ENCODE data around the gene ELMOD3.
"Not testable (repeated sequence)": the region's sequence is repeated elsewhere in the genome, so short reads cannot be mapped to it uniquely, and the experiment has no call there.

ELMOD3 gene

GRCh38 chr2:85344356-85344954, 10.1 kb upstream of the ELMOD3 start:
- DNase-seq (ENCODE audit: low spot score in 2 of 2) = no peak
- no peak overlapping the region for H3K4me3 Mint-ChIP-seq
- peaks cover 50% of the 10 kb centered on the region for H3K36me3 Mint-ChIP-seq
- no peak overlapping the region for H3K27ac Mint-ChIP-seq
- no peaks in the 10 kb centered on the region for H3K4me1 Mint-ChIP-seq
- H3K9me3 Mint-ChIP-seq = no peaks in the 10 kb centered on the region
- ATAC-seq = no peak

DNA sequence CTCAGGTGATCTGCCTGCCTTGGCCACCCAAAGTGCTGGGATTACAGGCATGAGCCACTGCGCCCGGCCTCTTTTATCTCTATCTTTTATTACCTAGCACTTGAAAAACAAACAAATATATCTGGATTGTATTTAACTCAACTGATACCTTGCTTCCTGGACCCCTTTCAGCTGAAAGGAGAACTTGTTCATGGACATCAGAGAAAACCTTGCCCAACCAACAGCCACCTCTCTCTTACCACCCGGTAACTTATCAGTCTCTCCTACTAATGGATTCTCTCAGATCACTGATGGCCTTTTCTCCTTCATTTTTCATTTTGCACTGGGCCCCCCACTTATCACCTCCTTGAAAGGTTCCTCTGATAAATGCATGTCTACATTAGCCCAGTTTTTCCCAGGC, 7.0 kb upstream of the ELMOD3 start:
- H3K4me1 Mint-ChIP-seq = peaks cover 8% of the 10 kb centered on the region
- peaks cover 64% of the 10 kb centered on the region for H3K36me3 Mint-ChIP-seq
- DNase-seq (ENCODE audit: low spot score in 2 of 2) (no peak), ATAC-seq (no peak)
- no peak overlapping the region for H3K27ac Mint-ChIP-seq
- H3K9me3 Mint-ChIP-seq = no peaks in the 10 kb centered on the region
- no peak overlapping the region for H3K4me3 Mint-ChIP-seq

- peak overlapping the region; percentile 99 for H3K4me3 Mint-ChIP-seq
- no peak for DNase-seq (ENCODE audit: low spot score in 2 of 2)
Observed at GRCh38 chr2:85353876-85354285, 688 bp upstream of the ELMOD3 start.

GRCh38 chr2:85355073-85355410, 473 bp downstream of the ELMOD3 start:
- H3K4me3 Mint-ChIP-seq = peak overlapping the region; percentile 99
- H3K36me3 Mint-ChIP-seq = peaks cover 67% of the 10 kb centered on the region
- H3K27ac Mint-ChIP-seq = peak overlapping the region; percentile 100
- ATAC-seq = peak; percentile 12
- H3K4me1 Mint-ChIP-seq = peaks cover 54% of the 10 kb centered on the region
- DNase-seq (ENCODE audit: low spot score in 2 of 2) = no peak
- no peaks in the 10 kb centered on the region for H3K9me3 Mint-ChIP-seq

More at GRCh38 chr2:85353876-85354285, 688 bp upstream of the ELMOD3 start:
- Mint-ChIP-seq H3K27ac (peak overlapping the region; percentile 100), H3K9me3 (no peaks in the 10 kb centered on the region), H3K4me1 (peaks cover 48% of the 10 kb centered on the region), H3K36me3 (peaks cover 68% of the 10 kb centered on the region)
- peak; percentile 4 for ATAC-seq

DNA sequence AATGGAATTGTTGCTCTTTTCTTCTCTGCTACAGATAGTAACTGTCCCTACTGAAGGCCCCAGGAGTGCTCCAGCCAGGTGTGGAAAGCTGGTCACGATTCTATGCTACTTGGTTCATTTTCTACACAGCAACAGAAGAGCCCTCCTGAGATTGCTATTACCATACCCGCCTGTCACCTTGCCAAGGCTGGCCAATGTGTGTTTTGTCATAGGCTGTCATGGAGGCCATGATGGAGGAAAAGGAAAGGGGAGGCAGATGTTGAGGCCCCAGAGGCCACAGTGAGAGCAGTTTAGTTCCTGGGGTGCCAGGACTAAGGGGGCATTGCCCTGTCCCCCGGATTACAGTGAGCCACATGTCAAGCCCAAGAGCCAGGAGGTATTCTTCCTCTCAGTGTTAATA, 952 bp downstream of the ELMOD3 start:
- Mint-ChIP-seq H3K36me3 (peaks cover 65% of the 10 kb centered on the region), H3K4me1 (peaks cover 51% of the 10 kb centered on the region), H3K4me3 (peak overlapping the region; percentile 99), H3K27ac (peak overlapping the region; percentile 100), H3K9me3 (no peaks in the 10 kb centered on the region)
- ATAC-seq = no peak
- no peak for DNase-seq (ENCODE audit: low spot score in 2 of 2)

DNA sequence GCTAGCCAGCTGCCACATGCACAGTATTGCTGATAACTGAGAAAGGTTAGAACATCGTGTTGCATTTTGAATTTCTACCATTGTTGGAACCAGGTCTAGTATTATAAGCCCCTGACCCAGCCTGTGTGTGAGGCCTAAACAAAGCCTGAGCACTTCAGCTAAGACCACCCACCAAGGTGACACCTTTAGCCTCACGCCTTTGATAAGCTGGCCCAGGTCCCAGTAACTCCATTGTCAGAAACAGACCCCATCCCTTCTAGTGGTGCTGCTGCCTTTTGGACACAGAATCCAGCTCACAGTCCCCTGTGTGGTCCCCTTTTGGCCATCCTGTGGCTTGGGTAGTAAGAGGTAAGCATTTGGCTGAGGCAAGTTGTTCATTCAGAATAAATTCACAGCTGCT, 1.6 kb downstream of the ELMOD3 start:
- Mint-ChIP-seq H3K36me3 (peaks cover 65% of the 10 kb centered on the region), H3K4me1 (peaks cover 48% of the 10 kb centered on the region), H3K9me3 (no peaks in the 10 kb centered on the region), H3K27ac (no peak overlapping the region), H3K4me3 (no peak overlapping the region)
- no peak for DNase-seq (ENCODE audit: low spot score in 2 of 2)
- no peak for ATAC-seq

DNA sequence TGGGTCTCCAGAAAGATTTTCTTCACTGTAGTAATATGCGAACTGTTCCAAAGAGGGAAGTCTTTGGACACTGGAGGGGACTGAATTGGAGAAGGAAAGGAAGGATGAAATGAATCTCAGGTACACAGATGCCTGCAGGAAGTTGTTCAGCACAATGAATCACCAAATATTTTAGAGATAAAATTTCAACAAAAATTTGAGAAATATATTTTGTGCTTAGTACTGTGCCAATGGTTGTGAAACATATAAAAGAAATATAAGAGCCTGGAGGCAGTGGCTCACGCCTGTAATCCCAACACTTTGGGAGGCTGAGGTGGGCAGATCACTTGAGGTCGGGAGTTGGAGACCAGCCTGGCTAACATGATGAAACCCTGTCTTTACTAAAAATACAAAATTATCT, 3.2 kb downstream of the ELMOD3 start:
- Mint-ChIP-seq H3K4me3 (no peak overlapping the region), H3K27ac (no peak overlapping the region), H3K9me3 (no peaks in the 10 kb centered on the region), H3K36me3 (peaks cover 67% of the 10 kb centered on the region), H3K4me1 (peaks cover 44% of the 10 kb centered on the region)
- no peak for DNase-seq (ENCODE audit: low spot score in 2 of 2)
- ATAC-seq = no peak

DNA sequence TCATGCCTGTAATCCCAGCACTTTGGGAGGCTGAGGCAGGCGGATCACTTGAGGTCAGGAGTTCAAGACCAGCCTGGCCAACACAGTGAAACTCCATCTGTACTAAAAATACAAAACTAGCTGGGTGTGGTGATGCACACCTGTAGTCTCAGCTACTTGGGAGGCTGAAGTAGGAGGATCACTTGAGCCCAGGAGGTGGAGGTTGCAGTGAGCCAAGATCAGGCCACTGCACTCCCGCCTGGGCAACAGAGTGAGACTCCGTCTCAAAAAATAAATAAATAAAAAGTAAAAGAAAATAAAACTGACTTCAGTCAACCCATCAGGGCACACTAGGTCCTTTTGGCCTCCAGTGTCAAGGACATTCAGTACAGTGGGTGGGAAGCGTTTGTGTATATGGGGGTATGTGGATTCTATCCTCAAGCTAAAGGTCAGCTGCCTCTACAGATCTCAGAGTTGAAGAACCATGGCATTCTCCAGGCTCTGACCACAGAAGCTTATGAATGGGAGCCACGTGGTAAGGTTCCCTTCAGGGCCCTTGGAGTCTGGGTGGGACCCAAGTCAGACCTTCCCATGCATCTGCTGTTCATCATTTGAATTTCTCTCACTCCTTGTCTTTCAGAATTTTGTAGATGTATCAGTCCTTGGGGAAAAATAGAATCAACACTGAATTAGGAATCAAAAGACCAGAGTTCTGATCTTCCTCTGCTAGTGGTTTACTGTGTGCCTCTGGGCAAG, 8.3 kb downstream of the ELMOD3 start:
- H3K4me1 Mint-ChIP-seq = peaks cover 11% of the 10 kb centered on the region
- not testable (repeated sequence) for H3K9me3 Mint-ChIP-seq; H3K4me3 Mint-ChIP-seq; ATAC-seq; DNase-seq (ENCODE audit: low spot score in 2 of 2)
- peaks cover 48% of the 10 kb centered on the region for H3K36me3 Mint-ChIP-seq
- peak overlapping the region; percentile 29 for H3K27ac Mint-ChIP-seq

- no peak for ATAC-seq
- no peak for DNase-seq (ENCODE audit: low spot score in 2 of 2)
- Mint-ChIP-seq H3K27ac (no peak overlapping the region), H3K4me1 (no peaks in the 10 kb centered on the region), H3K4me3 (no peak overlapping the region), H3K9me3 (no peaks in the 10 kb centered on the region), H3K36me3 (peaks cover 23% of the 10 kb centered on the region)
Observed at GRCh38 chr2:85367180-85367579, 12.6 kb downstream of the ELMOD3 start.

DNA sequence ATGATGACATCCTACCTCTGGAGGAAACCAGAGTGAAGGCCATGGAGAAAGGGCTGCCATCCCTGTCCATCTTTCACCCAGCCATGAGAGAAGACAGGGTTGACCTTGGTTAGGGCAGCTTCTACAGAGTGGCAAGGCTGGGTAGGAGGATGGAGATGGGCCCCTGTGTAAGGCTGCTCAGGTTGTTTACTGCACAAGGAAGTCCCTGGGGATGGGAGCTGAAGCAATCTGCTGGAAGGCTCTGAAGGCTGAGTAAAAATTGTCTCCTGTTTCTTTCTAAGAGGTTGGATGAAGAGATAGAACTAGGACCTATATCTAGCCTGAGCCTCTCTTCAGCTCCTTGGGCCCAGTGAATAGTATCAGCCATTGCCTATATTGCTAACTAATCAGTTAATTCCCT, 14.4 kb downstream of the ELMOD3 start:
- H3K36me3 Mint-ChIP-seq = peaks cover 25% of the 10 kb centered on the region
- DNase-seq (ENCODE audit: low spot score in 2 of 2) = no peak
- no peak overlapping the region for H3K4me3 Mint-ChIP-seq
- peak overlapping the region; percentile 32 for H3K27ac Mint-ChIP-seq
- H3K9me3 Mint-ChIP-seq = no peaks in the 10 kb centered on the region
- no peaks in the 10 kb centered on the region for H3K4me1 Mint-ChIP-seq
- no peak for ATAC-seq

DNA sequence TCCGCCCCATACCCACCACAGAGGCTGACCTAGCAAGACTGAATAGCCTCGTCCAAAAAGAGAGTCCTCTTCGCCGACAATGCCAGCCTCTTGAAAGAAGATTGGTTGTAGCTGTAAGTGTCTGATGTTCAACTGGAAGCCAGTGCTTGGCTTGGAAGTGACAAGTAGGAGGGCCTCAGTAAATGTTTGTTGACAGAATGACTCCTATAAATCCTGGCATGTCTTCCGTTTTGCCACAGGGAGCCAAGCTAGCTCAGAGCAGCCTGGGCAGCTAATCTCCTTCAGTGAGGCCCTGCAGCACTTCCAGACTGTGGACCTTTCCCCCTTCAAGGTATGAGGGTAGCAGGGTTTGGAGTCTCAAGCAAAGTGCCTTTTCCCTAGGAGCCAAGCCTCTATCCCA, 14.9 kb downstream of the ELMOD3 start:
- no peak overlapping the region for H3K27ac Mint-ChIP-seq
- H3K9me3 Mint-ChIP-seq = no peaks in the 10 kb centered on the region
- peaks cover 26% of the 10 kb centered on the region for H3K36me3 Mint-ChIP-seq
- no peak for ATAC-seq
- H3K4me3 Mint-ChIP-seq = no peak overlapping the region
- no peaks in the 10 kb centered on the region for H3K4me1 Mint-ChIP-seq
- DNase-seq (ENCODE audit: low spot score in 2 of 2) = no peak

DNA sequence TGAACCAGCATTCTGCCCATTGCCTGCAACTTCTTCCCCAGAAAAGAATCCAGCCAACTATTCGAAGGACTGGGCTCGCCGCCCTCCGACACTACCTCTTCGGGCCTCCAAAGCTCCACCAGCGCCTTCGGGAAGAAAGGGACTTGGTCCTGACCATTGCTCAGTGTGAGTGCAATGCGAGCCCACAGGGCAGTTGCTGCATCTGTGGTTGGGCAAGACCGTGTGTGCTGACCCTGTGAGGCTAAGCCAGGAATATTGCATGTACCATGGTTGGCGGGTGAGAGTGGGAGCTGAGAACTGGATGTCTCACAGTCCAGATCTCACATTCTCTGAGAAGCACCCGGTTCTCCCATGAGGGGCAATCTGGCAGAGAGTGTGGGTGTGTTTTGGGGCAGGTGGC, 16.5 kb downstream of the ELMOD3 start:
- H3K27ac Mint-ChIP-seq = no peak overlapping the region
- ATAC-seq (no peak), DNase-seq (ENCODE audit: low spot score in 2 of 2) (no peak)
- no peaks in the 10 kb centered on the region for H3K9me3 Mint-ChIP-seq
- peaks cover 32% of the 10 kb centered on the region for H3K36me3 Mint-ChIP-seq
- no peak overlapping the region for H3K4me3 Mint-ChIP-seq
- no peaks in the 10 kb centered on the region for H3K4me1 Mint-ChIP-seq

DNA sequence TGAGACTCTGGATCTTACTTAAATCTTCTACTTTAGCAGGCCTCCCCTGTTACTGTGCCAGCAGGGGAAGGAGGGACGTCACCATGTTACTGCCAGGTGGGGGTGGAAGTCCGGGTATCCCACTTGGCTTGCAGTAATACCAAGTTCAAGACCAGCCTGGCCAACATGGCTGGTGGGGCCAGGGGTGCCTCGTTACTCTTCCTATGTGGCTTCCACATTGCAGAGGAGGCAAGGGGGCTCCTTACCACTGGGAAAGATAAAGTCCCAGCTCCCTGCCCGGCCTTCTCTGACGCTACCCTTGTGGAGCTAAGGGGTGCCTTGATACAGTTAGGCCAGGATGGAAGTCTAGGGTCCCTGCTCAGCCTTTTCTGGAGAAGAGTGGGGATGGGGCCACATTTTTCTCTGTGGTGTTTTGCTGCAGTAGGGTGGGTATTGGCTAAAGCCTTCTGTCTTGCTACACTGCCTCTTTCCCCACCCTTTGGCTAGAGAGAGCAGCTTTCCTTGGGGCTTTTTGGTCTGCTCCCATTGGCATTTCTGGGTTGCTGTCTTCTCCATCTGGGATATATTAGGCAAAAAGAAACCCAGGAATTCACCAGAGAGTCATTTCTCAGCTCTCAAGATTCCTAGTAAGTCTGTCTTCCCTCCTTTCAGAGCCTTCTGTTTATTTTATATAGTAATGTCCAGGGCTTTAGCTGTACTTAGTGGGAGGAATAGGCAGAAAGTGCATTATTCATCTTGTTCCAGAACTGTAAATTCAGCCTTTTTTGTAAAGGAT, 21.9 kb downstream of the ELMOD3 start:
- peaks cover 49% of the 10 kb centered on the region for H3K36me3 Mint-ChIP-seq
- H3K27ac Mint-ChIP-seq = peak overlapping the region; percentile 13
- no peaks in the 10 kb centered on the region for H3K9me3 Mint-ChIP-seq
- ATAC-seq (no peak), DNase-seq (ENCODE audit: low spot score in 2 of 2) (no peak)
- H3K4me1 Mint-ChIP-seq = no peaks in the 10 kb centered on the region
- H3K4me3 Mint-ChIP-seq = no peak overlapping the region

DNA sequence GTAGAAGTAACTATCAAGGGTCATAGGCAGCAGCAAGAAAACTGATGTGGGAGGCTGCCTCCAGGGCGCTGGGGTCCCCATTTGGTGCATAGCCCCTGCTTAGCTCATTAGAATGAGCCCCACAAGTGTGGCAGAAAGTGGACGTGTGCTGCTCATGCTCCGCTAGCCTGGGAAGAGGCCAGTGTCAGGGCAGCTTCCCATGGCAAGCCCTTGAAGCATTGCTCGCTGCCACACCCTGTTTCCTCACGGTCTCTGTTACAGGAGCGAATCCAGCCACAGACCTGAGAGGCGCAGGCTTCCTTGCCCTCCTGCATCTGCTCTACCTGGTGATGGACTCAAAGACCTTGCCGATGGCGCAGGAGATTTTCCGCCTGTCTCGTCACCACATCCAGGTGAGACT, 22.5 kb downstream of the ELMOD3 start:
- Mint-ChIP-seq H3K4me3 (no peak overlapping the region), H3K36me3 (peaks cover 55% of the 10 kb centered on the region)

DNA sequence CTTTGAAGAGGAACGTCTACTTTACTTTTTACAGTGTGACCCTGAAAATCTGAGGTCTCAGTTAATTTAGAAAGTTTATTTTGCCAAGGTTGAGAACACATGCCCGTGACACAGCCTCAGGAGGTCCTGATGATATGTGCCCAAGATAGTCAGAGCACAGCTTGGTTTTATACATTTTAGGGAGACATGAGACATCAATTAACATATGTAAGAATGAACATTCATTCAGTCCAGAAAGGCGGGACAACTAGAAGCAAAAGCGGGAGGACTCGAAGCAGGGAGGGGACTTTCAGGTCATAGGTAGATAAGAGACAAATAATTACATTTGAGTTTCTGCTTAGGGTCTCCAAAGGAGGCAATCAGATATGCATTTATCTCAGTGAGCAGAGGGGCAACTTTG, 23.7 kb downstream of the ELMOD3 start:
- Mint-ChIP-seq H3K36me3 (peaks cover 63% of the 10 kb centered on the region), H3K4me3 (no peak overlapping the region), H3K4me1 (no peaks in the 10 kb centered on the region), H3K27ac (no peak overlapping the region), H3K9me3 (no peaks in the 10 kb centered on the region)
- DNase-seq (ENCODE audit: low spot score in 2 of 2) (no peak), ATAC-seq (no peak)

More for the DNA sequence above, 22.5 kb downstream of the ELMOD3 start:
- H3K27ac Mint-ChIP-seq = no peak overlapping the region
- ATAC-seq = no peak
- DNase-seq (ENCODE audit: low spot score in 2 of 2) = no peak
- H3K9me3 Mint-ChIP-seq = no peaks in the 10 kb centered on the region
- no peaks in the 10 kb centered on the region for H3K4me1 Mint-ChIP-seq

GRCh38 chr2:85380048-85380447, 25.5 kb downstream of the ELMOD3 start:
- Mint-ChIP-seq H3K4me1 (no peaks in the 10 kb centered on the region), H3K27ac (no peak overlapping the region), H3K4me3 (no peak overlapping the region), H3K36me3 (peaks cover 57% of the 10 kb centered on the region), H3K9me3 (no peaks in the 10 kb centered on the region)
- ATAC-seq = no peak
- DNase-seq (ENCODE audit: low spot score in 2 of 2) = no peak

Data from stimulated activated effector memory CD8-positive, alpha-beta T cell treated with anti-CD3 and anti-CD28 coated beads, Interleukin-12 subunit alpha, Interleukin-12 subunit beta, amount 100 ng/mL, for 72 hours (primary cell).